HG03457 (cell line): ENCODE data around the gene GDA.
"Not testable (repeated sequence)": the region's sequence is repeated elsewhere in the genome, so short reads cannot be mapped to it uniquely, and the experiment has no call there.

Experiments used
- ATAC-seq: cut with Tn5 transposase; IDR thresholded peaks from one replicate; pipeline ENCODE4 v1.9.1; 2021; ENCODE audit warnings: moderate number of reproducible peaks; ENCODE audit not compliant: unreplicated experiment

GDA gene

DNA sequence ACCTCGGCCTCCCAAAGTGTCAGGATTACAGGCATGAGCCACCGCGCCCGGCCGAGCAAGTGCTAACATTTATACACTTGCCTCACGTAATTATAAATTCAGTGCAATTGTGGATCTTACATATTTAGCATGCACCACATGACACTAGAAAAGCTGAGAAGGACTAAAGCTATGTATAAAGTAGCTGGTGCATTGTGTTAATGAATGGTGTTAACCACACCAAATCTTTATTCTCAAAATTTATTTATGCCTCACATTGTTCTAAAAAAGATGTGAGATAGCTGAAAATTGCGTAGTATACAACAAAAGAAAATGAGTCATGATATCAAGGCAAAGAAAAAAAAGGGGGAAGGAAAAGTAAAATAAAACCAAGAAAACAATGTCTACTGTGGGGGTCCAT, 54.8 kb downstream of the GDA start:
- no peak for ATAC-seq

DNA sequence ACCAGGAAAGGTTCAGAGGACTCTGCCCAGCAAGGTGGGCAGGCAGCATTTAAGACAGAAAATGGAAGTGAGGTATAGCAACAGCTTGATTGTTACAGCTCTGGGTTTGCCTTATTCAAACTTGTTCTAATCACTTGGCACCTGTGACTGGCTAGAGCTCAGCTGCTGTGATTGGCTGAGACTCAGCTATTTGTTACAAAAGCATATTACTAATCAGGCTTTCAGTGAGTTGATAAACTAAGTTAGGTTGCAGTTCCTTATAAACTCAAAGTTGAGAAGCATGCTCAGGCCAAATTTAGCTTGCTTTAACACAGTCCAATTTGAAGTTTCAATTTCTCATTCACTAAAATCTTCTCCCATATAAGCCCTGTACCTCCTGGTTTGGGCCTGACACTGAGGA, 56.3 kb downstream of the GDA start:
- ATAC-seq, result peak; percentile 52

DNA sequence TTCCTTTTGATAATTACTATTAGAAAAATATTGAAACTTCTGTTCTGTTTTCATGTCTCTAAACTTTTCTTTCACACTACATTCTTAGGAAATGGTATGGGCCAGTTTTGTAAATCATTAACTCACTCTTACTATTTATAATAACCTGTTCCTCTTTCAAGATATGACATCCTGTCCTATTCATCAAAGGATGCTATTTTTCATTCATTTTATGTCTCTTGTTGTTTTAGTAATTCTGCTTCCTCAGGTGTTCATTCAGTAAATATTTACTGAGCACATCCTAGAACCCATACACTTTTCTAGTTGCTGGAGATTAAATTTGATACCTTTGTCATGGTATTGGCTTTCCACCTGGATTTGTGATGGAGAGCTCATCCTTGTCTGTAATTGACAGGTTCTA, 58.0 kb downstream of the GDA start:
- peak; percentile 57 for ATAC-seq

DNA sequence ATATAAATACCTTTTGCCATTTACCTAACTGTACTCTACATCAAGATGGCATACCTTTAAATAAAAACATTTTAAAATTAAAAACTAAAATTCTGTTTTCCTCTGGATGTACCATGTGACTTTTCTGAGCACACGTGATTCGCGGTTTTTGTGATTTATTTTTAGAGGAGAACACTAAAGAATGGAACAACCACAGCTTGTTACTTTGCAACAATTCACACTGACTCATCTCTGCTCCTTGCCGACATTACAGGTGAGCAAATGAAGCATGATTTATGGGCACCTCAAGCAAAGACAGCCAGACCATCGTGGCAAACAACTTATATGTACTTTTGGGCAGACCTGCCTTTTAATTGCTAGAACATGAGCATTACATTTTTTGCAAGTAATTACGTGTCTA, 61.3 kb downstream of the GDA start:
- no peak for ATAC-seq

DNA sequence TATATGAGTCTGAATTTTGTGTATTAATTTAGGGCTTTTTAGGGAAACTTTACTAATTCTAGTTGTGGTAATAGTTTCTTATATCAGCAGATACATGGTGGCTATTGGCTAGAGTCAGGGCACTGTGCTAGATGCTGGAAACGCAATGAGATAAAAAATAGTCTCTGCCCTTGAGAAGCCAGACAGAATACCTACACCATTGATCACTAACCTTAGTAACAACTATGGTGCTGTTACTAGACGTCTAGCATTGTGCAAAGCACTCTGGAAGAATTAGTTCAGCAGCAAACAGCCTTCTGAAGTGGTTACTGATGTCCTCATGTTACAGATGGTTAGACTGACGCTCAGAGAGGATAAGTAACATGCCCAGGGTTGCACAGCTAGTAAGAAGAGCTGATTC, 61.8 kb downstream of the GDA start:
- no peak for ATAC-seq

DNA sequence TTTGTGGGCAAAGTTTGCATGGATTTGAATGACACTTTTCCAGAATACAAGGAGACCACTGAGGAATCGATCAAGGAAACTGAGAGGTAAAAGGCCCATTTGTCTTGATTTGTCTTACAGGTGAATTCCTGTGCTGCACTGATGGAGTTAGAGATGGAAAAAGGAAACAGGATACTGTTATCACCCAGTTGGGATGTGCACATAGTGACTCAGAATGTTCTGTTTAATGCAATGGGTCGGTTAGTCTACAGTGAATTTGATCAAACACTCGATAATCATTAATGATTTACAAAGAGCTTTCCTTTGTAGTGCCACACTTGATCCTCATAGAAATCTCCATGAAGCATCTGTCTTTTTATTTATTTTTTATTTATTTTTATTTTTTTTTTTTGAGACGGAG, 64.7 kb downstream of the GDA start:
- no peak for ATAC-seq

DNA sequence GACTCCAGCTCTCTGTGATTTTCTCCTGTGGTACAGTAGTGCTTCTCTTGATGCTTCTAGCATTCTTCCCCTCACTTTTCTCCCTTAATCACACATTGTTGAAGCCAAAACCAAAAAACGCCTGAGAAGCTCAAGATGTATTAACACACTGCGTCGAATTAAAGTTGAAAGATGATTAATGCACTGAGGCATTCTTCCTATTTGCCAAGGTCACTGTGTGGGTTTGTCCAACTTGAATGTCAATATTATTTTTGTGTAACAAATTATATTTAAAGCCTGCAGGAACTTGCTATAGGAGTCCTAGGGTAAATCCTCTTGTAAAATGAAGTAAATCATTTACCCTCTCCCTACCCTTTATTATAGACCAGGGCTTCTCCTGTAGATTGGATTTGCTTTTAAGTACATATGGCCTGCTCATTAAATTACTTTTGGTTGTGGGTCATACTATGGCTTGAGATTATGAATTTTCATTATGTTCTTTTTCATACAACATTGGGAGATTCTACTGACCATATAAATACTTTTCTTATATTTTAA, 68.1 kb downstream of the GDA start:
- ATAC-seq, result no peak

DNA sequence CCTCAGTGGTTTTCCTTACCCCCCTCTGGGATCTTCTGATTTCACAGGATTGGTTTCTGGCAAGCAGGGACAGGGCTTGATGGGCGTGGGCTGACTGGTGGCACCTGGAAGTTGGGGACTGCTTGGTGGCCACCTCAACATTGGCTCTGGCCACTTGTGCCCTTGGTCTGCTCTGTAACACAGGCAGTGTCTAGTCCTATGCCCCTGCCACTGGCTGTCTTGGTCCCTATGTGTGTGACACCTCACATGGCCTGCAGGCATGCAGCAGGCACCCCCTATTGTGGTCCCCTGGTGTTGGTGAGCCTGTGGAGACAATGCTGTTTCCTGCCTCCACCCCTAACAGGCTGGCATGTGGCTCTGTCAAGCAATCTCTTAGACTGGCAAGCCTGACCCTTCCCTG, 71.3 kb downstream of the GDA start:
- no peak for ATAC-seq

DNA sequence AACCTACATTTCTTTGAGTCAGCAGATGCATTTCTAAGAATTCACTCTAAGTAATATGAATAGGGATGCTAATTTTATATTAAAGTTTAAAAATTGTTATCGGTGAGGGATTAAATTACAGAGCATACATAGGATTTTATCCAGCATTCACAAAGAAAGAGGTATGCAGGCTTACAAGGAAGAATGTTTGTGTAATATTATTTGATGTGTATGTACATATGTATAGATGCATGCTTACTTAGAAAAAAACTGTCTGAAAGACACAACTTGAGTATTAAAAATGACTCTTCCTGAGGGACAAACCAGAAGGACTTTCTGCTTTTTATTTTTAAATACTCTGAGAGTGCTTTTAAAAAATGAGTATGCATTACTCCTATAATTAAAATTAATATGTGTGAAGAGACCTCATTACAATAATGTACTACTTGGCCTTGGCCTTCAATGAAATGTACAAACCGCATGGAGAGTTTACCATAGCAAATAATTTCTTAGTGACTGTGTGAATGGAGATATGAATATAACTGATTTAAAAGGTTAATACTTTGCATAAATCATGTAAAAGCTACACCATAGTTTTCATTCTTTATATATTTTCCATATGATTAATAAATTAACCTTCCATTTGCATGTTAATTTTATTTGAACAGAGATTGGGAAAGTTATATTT, 77.0 kb downstream of the GDA start:
- no peak for ATAC-seq

DNA sequence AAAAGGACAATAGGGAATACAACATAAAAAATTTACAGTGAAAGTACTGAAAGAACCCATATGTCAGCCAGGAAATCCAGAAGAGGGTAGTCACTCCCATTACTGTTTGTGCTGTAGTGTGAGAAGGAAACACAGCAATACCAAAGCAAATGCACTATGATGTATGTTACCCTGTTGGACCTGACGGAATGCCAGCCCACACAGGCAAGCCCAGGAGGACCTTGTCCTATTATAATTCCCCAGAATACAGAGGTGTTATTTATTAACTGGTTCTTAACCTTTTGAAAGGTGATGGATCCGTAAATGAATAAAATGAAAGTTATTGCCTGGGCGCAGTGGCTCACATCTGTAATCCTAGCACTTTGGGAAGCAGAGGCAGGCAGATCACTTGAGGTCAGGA, 79.0 kb downstream of the GDA start:
- ATAC-seq, result no peak

DNA sequence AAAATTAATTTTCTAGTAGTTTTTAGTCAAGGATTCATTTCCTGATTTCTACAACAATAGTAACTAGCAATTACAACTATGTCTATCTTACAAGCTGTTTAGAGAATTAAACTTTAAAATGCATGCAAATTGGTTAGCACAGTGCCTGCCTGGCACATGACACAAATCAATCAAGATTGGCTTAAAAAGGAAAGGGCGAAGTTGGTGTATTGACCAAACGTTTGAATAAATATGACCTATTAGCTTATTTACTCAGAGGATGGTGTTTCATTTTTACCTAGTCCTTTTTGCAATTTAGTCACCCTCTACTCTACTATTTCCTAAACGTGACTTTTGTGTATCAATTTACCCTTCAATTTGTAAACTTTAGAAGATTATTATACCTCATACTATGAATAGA, 83.5 kb downstream of the GDA start:
- ATAC-seq, result no peak

DNA sequence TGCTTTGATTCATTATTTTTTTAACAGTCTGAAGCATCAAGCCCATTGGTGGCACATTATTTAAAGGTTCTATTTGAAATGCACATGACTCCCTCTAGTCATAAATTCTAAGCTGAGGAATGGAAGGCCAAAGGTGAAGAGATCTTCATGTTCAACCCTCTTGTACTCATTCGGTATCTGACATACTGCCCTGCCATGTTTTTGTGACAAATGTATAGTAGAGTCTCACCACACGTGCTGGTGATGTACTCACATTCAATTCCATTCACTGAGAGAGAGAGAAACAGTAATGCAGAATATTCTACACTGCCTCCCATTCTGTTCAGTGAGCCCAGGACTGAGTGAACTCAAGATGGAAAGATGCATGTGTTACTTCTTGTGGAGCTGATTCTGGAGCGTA, 98.3 kb downstream of the GDA start:
- no peak for ATAC-seq

DNA sequence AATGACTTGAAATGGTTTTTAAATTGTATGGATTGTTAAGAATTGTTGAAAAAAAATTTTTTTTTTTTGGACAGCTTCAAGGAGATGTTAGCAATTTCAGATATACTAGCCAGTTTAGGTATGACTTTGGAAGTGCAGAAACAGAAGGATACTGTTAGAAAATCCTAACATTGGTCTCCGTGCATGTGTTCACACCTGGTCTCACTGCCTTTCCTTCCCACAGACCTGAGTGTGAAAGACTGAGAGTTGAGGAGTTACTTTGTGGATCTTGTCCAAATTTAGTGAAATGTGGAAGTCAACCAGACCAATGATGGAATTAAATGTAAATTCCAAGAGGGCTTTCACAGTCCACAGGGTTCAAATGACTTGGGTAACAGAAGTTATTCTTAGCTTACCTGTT, 102.3 kb downstream of the GDA start:
- no peak for ATAC-seq

DNA sequence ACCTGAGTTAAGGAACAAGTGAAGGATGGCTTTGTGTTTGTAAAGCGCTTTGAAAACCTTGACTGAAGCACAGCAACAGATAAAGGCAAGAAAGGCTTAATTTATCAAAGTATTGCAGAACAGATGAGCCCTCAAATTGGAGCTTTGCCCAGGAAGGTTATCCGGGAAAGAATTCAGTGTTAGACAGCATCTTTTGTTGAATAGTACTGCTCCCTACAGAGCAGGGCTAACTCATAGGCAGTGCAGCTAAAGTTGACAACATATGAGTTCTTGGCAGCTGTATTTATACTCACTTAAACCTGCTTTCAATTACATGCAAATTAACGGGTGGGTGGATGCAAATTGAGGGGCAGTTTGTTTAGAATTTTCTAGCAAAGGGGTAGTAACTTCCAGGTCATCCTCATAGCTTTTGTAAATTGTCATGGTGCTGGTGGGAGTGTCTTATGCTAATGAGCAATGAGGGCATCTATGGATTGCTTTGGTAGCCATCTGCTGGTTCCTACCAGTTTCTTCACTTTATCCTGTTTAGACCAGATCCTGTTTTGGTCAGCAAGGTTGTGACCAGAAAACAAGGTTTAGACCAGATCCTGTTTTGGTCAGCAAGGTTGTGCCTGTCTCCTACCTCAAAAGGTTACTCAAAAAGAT, 105.8 kb downstream of the GDA start:
- no peak for ATAC-seq

DNA sequence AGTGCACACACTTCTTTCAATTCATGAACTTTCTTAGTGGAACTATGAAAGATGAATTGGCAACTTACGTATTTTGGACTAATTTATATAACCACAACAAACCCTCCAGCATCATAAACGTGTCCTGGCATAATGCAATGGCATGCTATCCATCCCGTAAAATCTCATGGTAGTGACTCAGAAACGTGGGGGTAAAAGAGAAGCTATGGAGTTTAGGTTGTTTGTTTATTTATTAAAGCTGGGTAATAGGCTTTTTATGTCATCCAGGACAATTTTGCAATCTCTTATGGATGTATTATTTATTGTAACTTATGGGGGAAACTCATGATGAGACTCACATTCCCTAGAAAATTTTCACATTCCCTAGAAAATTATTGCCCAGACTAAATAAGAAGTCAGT, 106.3 kb downstream of the GDA start:
- ATAC-seq, result no peak

DNA sequence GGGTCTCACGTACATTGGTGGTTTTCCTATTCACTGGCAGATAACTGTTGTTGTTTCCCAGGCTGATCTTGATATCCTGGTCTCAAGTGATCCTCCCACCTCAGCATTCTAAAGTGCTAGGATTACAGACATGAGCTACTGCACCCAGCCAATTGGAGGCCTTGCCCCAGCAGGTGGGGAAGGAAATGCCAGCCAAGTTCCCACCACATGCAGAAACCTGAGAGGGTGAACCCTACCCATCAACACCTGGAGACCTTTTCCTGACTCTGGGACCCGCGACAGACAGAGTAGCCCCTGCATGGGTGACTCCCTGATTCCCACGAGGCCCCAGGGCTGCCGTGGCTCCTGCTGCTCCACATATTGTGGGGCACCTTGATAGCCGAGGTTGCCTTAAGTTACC, 107.7 kb downstream of the GDA start:
- no peak for ATAC-seq

DNA sequence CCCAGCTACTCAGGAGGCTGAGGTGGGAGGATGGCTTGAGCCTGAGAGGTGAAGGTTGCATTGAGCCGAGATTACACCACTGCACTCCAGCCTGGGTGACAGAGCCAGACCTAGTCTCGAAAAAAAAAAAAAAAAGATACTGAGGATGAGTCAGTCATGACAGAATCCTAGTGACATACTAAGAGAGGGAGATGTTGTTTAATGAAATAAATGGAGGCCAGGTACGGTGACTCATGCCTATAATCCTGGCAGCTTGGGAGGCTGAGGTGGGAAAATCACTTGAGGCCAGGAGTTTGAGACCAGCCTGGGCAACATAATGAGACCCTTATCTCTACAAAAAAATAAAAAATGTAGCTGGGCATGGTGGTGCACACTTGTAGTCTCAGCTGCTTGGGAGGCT, 108.6 kb downstream of the GDA start:
- no peak for ATAC-seq

DNA sequence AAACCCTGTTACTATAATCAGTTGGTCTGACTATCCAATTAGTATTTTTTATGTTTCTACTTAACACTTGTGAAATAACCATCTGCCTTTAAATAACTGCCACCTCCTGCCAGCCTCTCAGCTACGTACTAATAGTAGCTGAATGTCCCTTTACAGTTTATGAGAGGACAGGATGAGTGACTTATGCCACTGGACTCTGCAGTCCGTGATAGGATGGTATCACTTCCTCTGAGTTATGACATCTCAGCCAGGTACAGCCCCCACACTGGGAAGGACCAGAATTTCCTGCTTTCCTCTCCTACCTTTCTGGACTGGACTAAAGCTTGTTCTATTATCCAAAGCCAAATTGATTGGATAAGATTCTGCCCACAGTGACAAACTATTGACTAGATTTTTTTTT, 112.8 kb downstream of the GDA start:
- ATAC-seq, result no peak

DNA sequence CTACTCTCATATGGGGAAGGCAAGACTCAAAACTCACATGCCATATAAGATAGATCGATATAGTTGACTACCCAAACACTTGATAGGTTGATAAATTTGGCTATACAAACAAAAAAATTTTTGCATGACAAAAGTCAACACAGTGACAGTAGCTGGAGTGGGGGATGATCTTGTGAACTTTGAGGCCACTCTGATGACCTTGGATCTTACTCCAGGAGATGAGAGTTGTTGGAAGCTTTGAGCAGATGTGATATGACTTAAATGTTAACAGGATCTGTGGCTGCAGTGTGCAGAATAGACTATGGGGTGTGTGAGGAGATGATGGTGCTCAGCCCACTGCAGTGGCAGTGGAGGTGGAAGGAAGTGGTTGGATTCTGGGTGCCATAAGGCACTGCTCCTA, 114.3 kb downstream of the GDA start:
- no peak for ATAC-seq

DNA sequence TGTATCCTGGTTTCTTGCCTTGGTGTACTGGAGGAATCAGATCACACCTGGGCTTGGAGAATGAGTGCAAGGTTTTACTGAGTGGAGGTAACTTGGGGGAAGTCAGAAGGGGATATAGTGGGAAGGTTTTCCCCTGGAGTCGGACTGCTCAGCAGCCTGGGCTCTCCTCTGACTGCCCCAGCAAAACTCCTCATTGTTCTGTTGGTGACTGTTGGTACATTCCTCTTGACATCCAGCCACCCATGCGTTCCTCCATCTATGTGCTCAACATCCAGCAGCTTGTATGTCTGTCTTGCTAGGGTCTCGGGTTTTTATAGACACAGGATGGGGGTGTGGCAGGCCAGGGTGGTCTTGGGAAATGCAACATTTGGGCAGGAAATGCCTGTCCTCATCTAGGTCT, 119.7 kb downstream of the GDA start:
- no peak for ATAC-seq

DNA sequence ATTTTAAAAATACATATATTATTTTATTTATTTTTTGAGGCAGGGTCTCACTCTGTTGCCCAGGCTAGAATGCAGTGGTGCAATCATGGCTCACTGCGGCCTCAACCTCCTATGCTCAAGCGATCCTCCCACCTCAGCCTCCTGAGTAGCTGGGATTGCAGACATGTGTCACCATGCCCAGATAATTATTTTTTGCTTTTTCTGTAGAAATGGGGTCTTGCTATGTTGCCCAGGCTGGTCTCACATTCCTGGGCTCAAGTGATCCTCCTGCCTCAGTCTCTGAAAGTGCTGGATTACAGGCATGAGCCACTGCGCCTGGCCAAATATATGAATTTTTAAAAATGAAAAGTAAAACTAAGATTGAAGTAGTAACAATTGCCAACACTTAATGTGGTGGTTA, 121.1 kb downstream of the GDA start:
- ATAC-seq, result not testable (repeated sequence)

DNA sequence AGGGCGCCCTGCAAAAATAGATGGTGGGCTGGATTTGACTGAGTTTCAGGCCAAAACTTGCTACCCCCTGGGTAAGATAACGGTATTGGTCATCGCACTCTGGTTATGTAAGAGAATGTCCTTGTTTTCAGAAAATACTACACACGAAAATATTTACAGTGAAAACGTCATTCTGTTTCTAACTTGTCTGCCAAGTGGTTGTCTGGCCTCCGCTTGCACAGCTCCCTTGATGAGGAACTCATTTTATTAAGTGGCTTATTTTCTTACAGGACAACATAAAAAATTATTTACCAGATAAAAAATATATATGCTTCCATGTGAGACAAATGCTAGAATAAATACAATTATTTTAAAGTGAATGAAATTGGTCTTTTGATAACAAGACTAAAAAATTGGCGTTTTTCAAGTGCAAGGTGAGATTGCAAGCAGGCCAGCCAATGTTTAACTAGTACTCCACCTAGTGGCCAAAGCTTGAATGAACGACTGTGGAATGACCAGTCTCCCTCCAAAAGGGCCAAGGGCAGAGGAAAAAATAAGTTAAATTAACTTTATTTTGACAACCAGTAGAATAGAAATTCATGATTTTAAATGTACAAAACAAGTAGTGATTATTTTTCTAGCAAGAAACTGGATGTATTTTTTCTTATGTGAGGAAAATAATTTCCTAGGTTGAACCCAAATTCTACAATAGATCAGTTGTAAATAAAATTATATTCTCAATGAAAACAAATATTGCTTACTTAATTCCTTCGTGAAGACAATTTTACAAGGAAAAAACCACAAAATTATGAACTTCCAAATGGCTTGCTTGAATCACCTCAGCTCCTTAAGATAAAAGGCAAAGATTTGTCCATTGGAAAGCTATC, 122.6 kb downstream of the GDA start:
- ATAC-seq, result no peak
